Measurements from ENCODE around the gene MPZL2.

The MPZL2 gene

GRCh38 chr11:118217575-118217974, 46.5 kb downstream of the MPZL2 start:
- DNase-seq (ENCODE audit: low read depth), result no peak

- no peak for DNase-seq (ENCODE audit: low read depth)
These were observed 47.2 kb downstream of the MPZL2 start for GRCh38 chr11:118216621-118217481.

GRCh38 chr11:118215765-118216164, 48.3 kb downstream of the MPZL2 start:
- no peak for DNase-seq (ENCODE audit: low read depth)

GRCh38 chr11:118215262-118215661, 48.8 kb downstream of the MPZL2 start:
- DNase-seq (ENCODE audit: low read depth), result no peak

- DNase-seq (ENCODE audit: low read depth), result no peak
These were observed 49.7 kb downstream of the MPZL2 start for GRCh38 chr11:118214210-118214914.

- no peak for DNase-seq (ENCODE audit: low read depth)
These were observed 50.3 kb downstream of the MPZL2 start for GRCh38 chr11:118213781-118214180.

GRCh38 chr11:118213201-118213600, 50.9 kb downstream of the MPZL2 start:
- DNase-seq (ENCODE audit: low read depth), result no peak

- no peak for DNase-seq (ENCODE audit: low read depth)
These were observed 51.3 kb downstream of the MPZL2 start for GRCh38 chr11:118212781-118213191.

GRCh38 chr11:118212131-118212725, 51.9 kb downstream of the MPZL2 start:
- no peak for DNase-seq (ENCODE audit: low read depth)

GRCh38 chr11:118211006-118211405, 53.1 kb downstream of the MPZL2 start:
- DNase-seq (ENCODE audit: low read depth), result peak; percentile 32

- DNase-seq (ENCODE audit: low read depth), result no peak
These were observed 53.8 kb downstream of the MPZL2 start for GRCh38 chr11:118210323-118210722.

GRCh38 chr11:118209033-118209432, 55.1 kb downstream of the MPZL2 start:
- no peak for DNase-seq (ENCODE audit: low read depth)

GRCh38 chr11:118207079-118207478, 57.0 kb downstream of the MPZL2 start:
- no peak for DNase-seq (ENCODE audit: low read depth)

- no peak for DNase-seq (ENCODE audit: low read depth)
These were observed 57.6 kb downstream of the MPZL2 start for GRCh38 chr11:118206391-118207031.

- no peak for DNase-seq (ENCODE audit: low read depth)
These were observed 58.3 kb downstream of the MPZL2 start for GRCh38 chr11:118205606-118206378.
